ENCODE measurements around the gene ARHGDIB. TPM values are rescaled to one million over a fixed set of nuclear protein-coding genes. Genes with fewer than 3 reads are reported as not detected.

The ARHGDIB gene
- total RNA-seq, 1 experiment from 2014 or later = 4.3 TPM

DNA sequence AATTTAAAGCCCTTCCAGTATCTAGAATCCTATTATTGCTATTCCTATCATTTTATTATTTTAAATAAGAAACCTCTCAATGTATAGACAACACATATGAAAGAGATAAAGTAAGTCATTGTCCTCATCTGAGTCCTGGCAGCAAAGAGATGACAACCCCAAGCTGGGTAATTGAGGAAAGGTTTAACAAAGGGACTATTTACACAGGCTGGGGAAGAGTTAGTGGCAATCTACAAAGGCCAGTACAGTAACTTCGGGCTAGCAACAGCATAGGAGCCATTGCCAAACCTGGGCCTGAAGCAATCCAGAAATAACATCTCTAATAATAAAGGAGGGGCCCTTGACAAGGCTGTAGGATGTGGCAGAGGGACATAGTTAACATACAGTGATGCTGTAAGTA lies 22.6 kb upstream of the ARHGDIB start:
- intact Hi-C loops (cut with micrococcal nuclease) = no loop called here
- Histone ChIP-seq H3K4me2 (ENCODE audit: low read length) (no peak overlapping the region), H3K27ac (ENCODE audit: low read depth, low read length) (no peak overlapping the region), H3K36me3 (ENCODE audit: control insufficient read depth in 1 of 2, insufficient read depth in 2 of 2, low read length in 2 of 2) (no peaks in the 10 kb centered on the region), H2AFZ (ENCODE audit: low read depth, low read length, poor library complexity, severe bottlenecking) (no peak overlapping the region), H3K4me3 (replicated peaks in 1 of 2; ENCODE audit: low read depth in 1 of 2, low read length in 2 of 2) (no peak overlapping the region), H3K9me2 (ENCODE audit: insufficient read depth) (no peaks in the 10 kb centered on the region), H3K9me3 (ENCODE audit: control insufficient read depth in 1 of 2, insufficient read depth in 1 of 2, low read depth in 1 of 2, low read length in 2 of 2) (no peaks in the 10 kb centered on the region), H4K20me1 (ENCODE audit: insufficient read depth) (no peaks in the 10 kb centered on the region), H3K27me3 (ENCODE audit: insufficient read depth, low read length) (no peaks in the 10 kb centered on the region), H3K9ac (ENCODE audit: low read length) (no peak overlapping the region), H3K79me2 (ENCODE audit: insufficient read depth, low read length) (no peaks in the 10 kb centered on the region), H3K4me1 (ENCODE audit: control insufficient read depth in 1 of 2, insufficient read depth in 2 of 2, low read length in 2 of 2) (no peaks in the 10 kb centered on the region)
- no peak for DNase-seq (ENCODE audit: low read depth, low spot score)
- ChIA-PET RAD21 (ENCODE audit: low non-redundant PET in 1 of 2, low total read pairs in 2 of 2, uncharacterized antibody in 2 of 2, unreplicated experiment in 2 of 2) (interaction anchor here in 1 of 2 experiments (0.6 kb wide), 1 partner anchor 12 kb away, joined by 3 read pairs; no protein-coding TSS in a partner anchor), CTCF (interaction anchor here (1.0 kb wide), 1 partner anchor 11 kb away, joined by 3 read pairs; no protein-coding TSS in a partner anchor), POLR2A (no interaction called here)
- no peak for ATAC-seq
- TF ChIP-seq ZBTB33 (IDR thresholded peaks at IDR 0.05; ENCODE audit: extremely low read depth, insufficient replicate concordance, low read length) (no peak), EGR1 (IDR thresholded peaks at IDR 0.05; ENCODE audit: low read depth) (no peak), SIN3A (IDR thresholded peaks at IDR 0.05; ENCODE audit: low read depth) (no peak), CBX3 (IDR thresholded peaks at IDR 0.05; ENCODE audit: low read depth) (no peak), EZH2 (IDR thresholded peaks at IDR 0.05) (no peak)
- TF ChIP-seq, protein P1, sequence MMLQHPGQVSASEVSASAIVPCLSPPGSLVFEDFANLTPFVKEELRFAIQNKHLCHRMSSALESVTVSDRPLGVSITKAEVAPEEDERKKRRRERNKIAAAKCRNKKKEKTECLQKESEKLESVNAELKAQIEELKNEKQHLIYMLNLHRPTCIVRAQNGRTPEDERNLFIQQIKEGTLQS (IDR thresholded peaks at IDR 0.05) = no peak
- TF ChIP-seq, protein P2, sequence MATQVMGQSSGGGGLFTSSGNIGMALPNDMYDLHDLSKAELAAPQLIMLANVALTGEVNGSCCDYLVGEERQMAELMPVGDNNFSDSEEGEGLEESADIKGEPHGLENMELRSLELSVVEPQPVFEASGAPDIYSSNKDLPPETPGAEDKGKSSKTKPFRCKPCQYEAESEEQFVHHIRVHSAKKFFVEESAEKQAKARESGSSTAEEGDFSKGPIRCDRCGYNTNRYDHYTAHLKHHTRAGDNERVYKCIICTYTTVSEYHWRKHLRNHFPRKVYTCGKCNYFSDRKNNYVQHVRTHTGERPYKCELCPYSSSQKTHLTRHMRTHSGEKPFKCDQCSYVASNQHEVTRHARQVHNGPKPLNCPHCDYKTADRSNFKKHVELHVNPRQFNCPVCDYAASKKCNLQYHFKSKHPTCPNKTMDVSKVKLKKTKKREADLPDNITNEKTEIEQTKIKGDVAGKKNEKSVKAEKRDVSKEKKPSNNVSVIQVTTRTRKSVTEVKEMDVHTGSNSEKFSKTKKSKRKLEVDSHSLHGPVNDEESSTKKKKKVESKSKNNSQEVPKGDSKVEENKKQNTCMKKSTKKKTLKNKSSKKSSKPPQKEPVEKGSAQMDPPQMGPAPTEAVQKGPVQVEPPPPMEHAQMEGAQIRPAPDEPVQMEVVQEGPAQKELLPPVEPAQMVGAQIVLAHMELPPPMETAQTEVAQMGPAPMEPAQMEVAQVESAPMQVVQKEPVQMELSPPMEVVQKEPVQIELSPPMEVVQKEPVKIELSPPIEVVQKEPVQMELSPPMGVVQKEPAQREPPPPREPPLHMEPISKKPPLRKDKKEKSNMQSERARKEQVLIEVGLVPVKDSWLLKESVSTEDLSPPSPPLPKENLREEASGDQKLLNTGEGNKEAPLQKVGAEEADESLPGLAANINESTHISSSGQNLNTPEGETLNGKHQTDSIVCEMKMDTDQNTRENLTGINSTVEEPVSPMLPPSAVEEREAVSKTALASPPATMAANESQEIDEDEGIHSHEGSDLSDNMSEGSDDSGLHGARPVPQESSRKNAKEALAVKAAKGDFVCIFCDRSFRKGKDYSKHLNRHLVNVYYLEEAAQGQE (IDR thresholded peaks at IDR 0.05; ENCODE audit: low read depth) = no peak
- BruUV-seq (replicated peaks) = no TSS peak
